Measurements from ENCODE around the gene CELF5. TPM values are rescaled to one million over a fixed set of nuclear protein-coding genes. Genes with fewer than 3 reads are reported as not detected.

Gene CELF5
- total and polyA plus RNA-seq, 2 donors (not counting 1 experiment from before 2014, with no cell fraction given) = 0.15 TPM; not detected in 1

DNA sequence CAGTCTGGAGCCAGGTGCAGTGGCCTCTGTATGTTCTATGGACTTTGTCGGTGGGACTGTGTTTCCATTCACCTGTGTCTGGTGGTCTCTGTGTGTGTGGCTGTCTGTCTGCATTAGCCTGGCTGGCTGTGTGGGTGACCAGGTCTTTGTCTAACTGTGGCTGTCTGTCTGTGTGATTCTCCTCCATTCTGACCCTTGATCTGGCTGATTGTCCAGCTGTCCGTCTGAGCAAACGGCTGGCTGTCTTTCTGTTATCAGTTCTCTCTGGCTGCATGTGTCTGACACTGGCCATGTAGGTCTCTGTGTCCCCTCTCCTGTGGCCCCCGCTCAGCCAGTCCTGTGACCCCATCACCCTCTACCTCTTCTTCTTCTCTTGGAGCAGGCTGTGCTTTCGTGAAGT, 53.2 kb downstream of the CELF5 start:
- Mint-ChIP-seq H3K4me1 (peaks cover 13% of the 10 kb centered on the region), H3K27me3 (peaks cover 50% of the 10 kb centered on the region), H3K9me3 (ENCODE audit: insufficient read depth) (no peaks in the 10 kb centered on the region), H3K27ac (no peak overlapping the region), H3K4me3 (no peak overlapping the region)
- no peak for ATAC-seq (ENCODE audit: low read depth)
- H3K27ac ChIP-seq (ENCODE audit: low read length in 2 of 2) = no peak overlapping the region
- intact Hi-C loops (cut with micrococcal nuclease) = no loop called here
- DNase-seq = no peak
- POLR2A ChIA-PET = no interaction called here
- no peak overlapping the region for H2AFZ ChIP-seq (ENCODE audit: insufficient read depth, low read depth, low read length, poor library complexity, severe bottlenecking)
- TF ChIP-seq, protein P1, sequence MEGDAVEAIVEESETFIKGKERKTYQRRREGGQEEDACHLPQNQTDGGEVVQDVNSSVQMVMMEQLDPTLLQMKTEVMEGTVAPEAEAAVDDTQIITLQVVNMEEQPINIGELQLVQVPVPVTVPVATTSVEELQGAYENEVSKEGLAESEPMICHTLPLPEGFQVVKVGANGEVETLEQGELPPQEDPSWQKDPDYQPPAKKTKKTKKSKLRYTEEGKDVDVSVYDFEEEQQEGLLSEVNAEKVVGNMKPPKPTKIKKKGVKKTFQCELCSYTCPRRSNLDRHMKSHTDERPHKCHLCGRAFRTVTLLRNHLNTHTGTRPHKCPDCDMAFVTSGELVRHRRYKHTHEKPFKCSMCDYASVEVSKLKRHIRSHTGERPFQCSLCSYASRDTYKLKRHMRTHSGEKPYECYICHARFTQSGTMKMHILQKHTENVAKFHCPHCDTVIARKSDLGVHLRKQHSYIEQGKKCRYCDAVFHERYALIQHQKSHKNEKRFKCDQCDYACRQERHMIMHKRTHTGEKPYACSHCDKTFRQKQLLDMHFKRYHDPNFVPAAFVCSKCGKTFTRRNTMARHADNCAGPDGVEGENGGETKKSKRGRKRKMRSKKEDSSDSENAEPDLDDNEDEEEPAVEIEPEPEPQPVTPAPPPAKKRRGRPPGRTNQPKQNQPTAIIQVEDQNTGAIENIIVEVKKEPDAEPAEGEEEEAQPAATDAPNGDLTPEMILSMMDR (IDR thresholded peaks at IDR 0.05) = no peak
- TF ChIP-seq EZH2 (IDR thresholded peaks at IDR 0.05; ENCODE audit: borderline replicate concordance, insufficient read depth, low read depth, low read length, poor library complexity, severe bottlenecking) = no peak
- H3K4me3 ChIP-seq (ENCODE audit: control extremely low read depth in 1 of 5, extremely low read depth in 1 of 5, insufficient read depth in 1 of 5, low read depth in 2 of 5, low read length in 4 of 5) = no peak overlapping the region
- H3K36me3 ChIP-seq (replicated peaks in 1 of 2; ENCODE audit: control extremely low read depth in 1 of 2, control insufficient read depth in 1 of 2, extremely low read depth in 1 of 2, insufficient read depth in 2 of 2, low read length in 1 of 2) = no peaks in the 10 kb centered on the region
- no peak overlapping the region for H3K4me2 ChIP-seq (replicated peaks; ENCODE audit: low read depth, low read length, poor library complexity, severe bottlenecking)
- H4K20me1 ChIP-seq (ENCODE audit: control insufficient read depth, insufficient read depth, low read length, poor library complexity, severe bottlenecking) = no peaks in the 10 kb centered on the region
- H3K9me3 ChIP-seq (ENCODE audit: control extremely low read depth in 1 of 3, control insufficient read depth in 2 of 3, insufficient read depth in 1 of 3, low read length in 2 of 3) = peaks cover 0 to 36% (median 6%) of the 10 kb centered on the region in 3 donors
- peaks cover 10% of the 10 kb centered on the region in 2 donors for H3K4me1 ChIP-seq (ENCODE audit: control insufficient read depth in 2 of 2, insufficient read depth in 2 of 2, low read length in 2 of 2)
- H3K79me2 ChIP-seq (ENCODE audit: control insufficient read depth, insufficient read depth, low read length) = no peaks in the 10 kb centered on the region
- 88% methylated on average over 4 of the region's 5 CpGs for WGBS (ENCODE audit: insufficient coverage)
- H3K9ac ChIP-seq (ENCODE audit: low read length) = no peak overlapping the region
- CTCF ChIA-PET = no interaction called here
- peaks cover 0 to 41% (median 12%) of the 10 kb centered on the region in 4 experiments for H3K27me3 ChIP-seq (replicated peaks in 1 of 4; ENCODE audit: control extremely low read depth in 1 of 4, control insufficient read depth in 3 of 4, insufficient read depth in 4 of 4, low read length in 3 of 4)

DNA sequence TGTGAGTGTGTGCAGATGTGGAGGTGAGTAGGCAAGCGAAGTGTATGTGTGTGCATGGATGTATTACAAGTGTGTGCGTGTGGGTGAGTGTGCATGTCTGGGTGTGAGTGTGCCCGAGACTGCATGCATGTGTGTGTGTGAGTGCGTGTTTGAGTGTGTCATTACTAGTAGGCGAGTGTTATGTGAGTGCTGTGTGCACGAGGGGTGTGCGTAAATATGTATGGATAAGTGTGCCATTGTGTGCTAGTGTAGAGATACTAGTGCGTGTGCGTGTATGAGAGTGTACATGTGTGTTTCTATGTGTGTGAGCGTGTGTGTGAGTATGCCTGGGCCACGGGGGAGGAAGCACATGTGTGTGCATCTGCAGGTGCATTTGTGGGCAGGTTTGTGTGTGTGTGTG, 53.8 kb downstream of the CELF5 start:
- DNase-seq (no peak), ATAC-seq (ENCODE audit: low read depth) (no peak)
- CTCF ChIA-PET = no interaction called here
- Histone ChIP-seq H3K27me3 (replicated peaks in 1 of 4; ENCODE audit: control extremely low read depth in 1 of 4, control insufficient read depth in 3 of 4, insufficient read depth in 4 of 4, low read length in 3 of 4) (peaks cover 0 to 35% (median 10%) of the 10 kb centered on the region in 4 experiments), H2AFZ (ENCODE audit: insufficient read depth, low read depth, low read length, poor library complexity, severe bottlenecking) (no peak overlapping the region), H3K9ac (ENCODE audit: low read length) (no peak overlapping the region), H3K27ac (ENCODE audit: low read length in 2 of 2) (no peak overlapping the region), H3K9me3 (ENCODE audit: control extremely low read depth in 1 of 3, control insufficient read depth in 2 of 3, insufficient read depth in 1 of 3, low read length in 2 of 3) (peaks cover 0 to 29% (median 0%) of the 10 kb centered on the region in 3 donors), H3K79me2 (ENCODE audit: control insufficient read depth, insufficient read depth, low read length) (no peaks in the 10 kb centered on the region), H3K4me1 (ENCODE audit: control insufficient read depth in 2 of 2, insufficient read depth in 2 of 2, low read length in 2 of 2) (peaks cover 10% of the 10 kb centered on the region in 2 donors), H3K36me3 (replicated peaks in 1 of 2; ENCODE audit: control extremely low read depth in 1 of 2, control insufficient read depth in 1 of 2, extremely low read depth in 1 of 2, insufficient read depth in 2 of 2, low read length in 1 of 2) (no peaks in the 10 kb centered on the region), H3K4me2 (replicated peaks; ENCODE audit: low read depth, low read length, poor library complexity, severe bottlenecking) (no peak overlapping the region), H4K20me1 (ENCODE audit: control insufficient read depth, insufficient read depth, low read length, poor library complexity, severe bottlenecking) (no peaks in the 10 kb centered on the region), H3K4me3 (ENCODE audit: control extremely low read depth in 1 of 5, extremely low read depth in 1 of 5, insufficient read depth in 1 of 5, low read depth in 2 of 5, low read length in 4 of 5) (no peak overlapping the region)
- no peak overlapping the region for H3K4me3 Mint-ChIP-seq
- no peak overlapping the region for H3K27ac Mint-ChIP-seq
- no peak for TF ChIP-seq EZH2 (IDR thresholded peaks at IDR 0.05; ENCODE audit: borderline replicate concordance, insufficient read depth, low read depth, low read length, poor library complexity, severe bottlenecking)
- TF ChIP-seq, protein P1 (IDR thresholded peaks at IDR 0.05) = no peak
- POLR2A ChIA-PET = no interaction called here
- H3K27me3 Mint-ChIP-seq = peaks cover 52% of the 10 kb centered on the region
- peaks cover 13% of the 10 kb centered on the region for H3K4me1 Mint-ChIP-seq
- intact Hi-C loops (cut with micrococcal nuclease) = no loop called here
- H3K9me3 Mint-ChIP-seq (ENCODE audit: insufficient read depth) = no peaks in the 10 kb centered on the region
- 88% methylated on average over 11 of the region's 11 CpGs for WGBS (ENCODE audit: insufficient coverage)

All from B cell (primary cell).